IMR-90 (cell line): ENCODE measurements around the gene SLC29A1. TPM values are rescaled to one million over a fixed set of nuclear protein-coding genes. Genes with fewer than 3 reads are reported as not detected.

Source experiments
- ATAC-seq: fragments of 200-7000 bp; cut with Tn5 transposase; 2 replicates; pipeline ENCODE4 v1.9.1; 2020; ENCODE audit warnings: low read depth, mild to moderate bottlenecking, moderate library complexity
- BruUV-seq: library from RNA; stranded (reverse); fragments of 400-500 nt; replicated peaks from 2 replicates; lab custom pipeline; 2021; lab: Mats Ljungman, UMichigan
- CTCF ChIA-PET: fragments of 300-600 bp; formaldehyde crosslinking; extraction: SDS; loops from one replicate; lab custom pipeline; 2021; ENCODE audit warnings: antibody characterized with exemption; lab: Yijun Ruan, JAX
- POLR2A ChIA-PET: fragments of 300-600 bp; sonication (Branson Sonifier 250); formaldehyde crosslinking; loops from one replicate; lab custom pipeline; 2022; ENCODE audit warnings: antibody characterized with exemption; ENCODE audit not compliant: unreplicated experiment; lab: Charles Lee
- DNase-seq: peaks from one replicate; pipeline ENCODE4 v3.0.0; 2013
- H2AFZ ChIP-seq: replicated peaks from 2 replicates; pipeline ENCODE3; 2013; ENCODE audit warnings: low read length, mild to moderate bottlenecking; ENCODE audit not compliant: poor library complexity
- H2AK5ac ChIP-seq: 2 replicates; pipeline ENCODE4 v1.6.1; 2013; ENCODE audit warnings: low read depth, low read length, inconsistent platforms
- H2AK9ac ChIP-seq: replicated peaks from 2 replicates; pipeline ENCODE3; 2013; ENCODE audit warnings: mild to moderate bottlenecking, low read depth, low read length, moderate library complexity; ENCODE audit not compliant: poor library complexity
- H2BK120ac ChIP-seq: 2 replicates; pipeline ENCODE4 v1.6.1; 2013; ENCODE audit warnings: low read depth, low read length, inconsistent platforms
- H2BK15ac ChIP-seq: 3 replicates; pipeline ENCODE4 v1.6.1; 2013; ENCODE audit warnings: low read depth, low read length, inconsistent platforms
- H2BK20ac ChIP-seq: 2 replicates; pipeline ENCODE4 v1.6.1; 2013; ENCODE audit warnings: low read depth, mild to moderate bottlenecking, inconsistent platforms, low read length, moderate library complexity
- H2BK5ac ChIP-seq: 2 replicates; pipeline ENCODE4 v1.6.1; 2013; ENCODE audit warnings: mild to moderate bottlenecking, low read depth, low read length, inconsistent platforms; ENCODE audit not compliant: poor library complexity, severe bottlenecking
- H3K14ac ChIP-seq: replicated peaks from 2 replicates; pipeline ENCODE4 v1.6.1; 2013; ENCODE audit warnings: low read depth, low read length, inconsistent platforms
- H3K18ac ChIP-seq: 2 replicates; pipeline ENCODE4 v1.6.1; 2013; ENCODE audit warnings: low read depth, low read length, control low read depth
- H3K23ac ChIP-seq: 2 replicates; pipeline ENCODE4 v1.6.1; 2013; ENCODE audit warnings: low read depth, low read length, inconsistent platforms
- H3K27ac ChIP-seq: 2 replicates; pipeline ENCODE4 v1.5.1; 2013; ENCODE audit warnings: mild to moderate bottlenecking, control low read depth, low read length; ENCODE audit not compliant: insufficient read depth
- H3K27me3 ChIP-seq: 2 replicates; pipeline ENCODE4 v1.6.1; 2013; ENCODE audit warnings: low read length; ENCODE audit not compliant: control insufficient read depth, insufficient read depth
- H3K36me3 ChIP-seq: 2 replicates; pipeline ENCODE4 v1.6.1; 2013; ENCODE audit warnings: low read length, mixed read lengths; ENCODE audit not compliant: control insufficient read depth, insufficient read depth
- H3K4ac ChIP-seq: 2 replicates; pipeline ENCODE4 v1.6.1; 2013; ENCODE audit warnings: low read depth, low read length, inconsistent platforms
- H3K4me1 ChIP-seq: 2 replicates; pipeline ENCODE4 v1.6.1; 2013; ENCODE audit warnings: low read length, mixed read lengths; ENCODE audit not compliant: control insufficient read depth, insufficient read depth
- H3K4me2 ChIP-seq: 2 replicates; pipeline ENCODE4 v1.6.1; 2013; ENCODE audit warnings: low read depth, mild to moderate bottlenecking, control low read depth, low read length, moderate library complexity
- H3K4me3 ChIP-seq: 2 replicates; pipeline ENCODE4 v1.5.1; 2013; ENCODE audit warnings: low read depth, mild to moderate bottlenecking, control low read depth, low read length, moderate library complexity; ENCODE audit not compliant: insufficient read depth
- H3K56ac ChIP-seq: 2 replicates; pipeline ENCODE4 v1.6.1; 2013; ENCODE audit warnings: low read length, inconsistent platforms; ENCODE audit not compliant: insufficient read depth; ENCODE audit errors: extremely low read depth
- H3K79me1 ChIP-seq, 2 experiments: 2 replicates each; pipeline ENCODE4 v1.6.1; 2013; ENCODE audit warnings: low read length in 2 of 2, inconsistent platforms in 1 of 2, low read depth in 1 of 2
- H3K9ac ChIP-seq: 2 replicates; pipeline ENCODE4 v1.6.1; 2013; ENCODE audit warnings: low read depth, low read length, control low read depth
- H3K9me1 ChIP-seq: 2 replicates; pipeline ENCODE4 v1.6.1; 2013; ENCODE audit warnings: low read length, inconsistent platforms; ENCODE audit not compliant: insufficient read depth
- H3K9me3 ChIP-seq: 2 replicates; pipeline ENCODE4 v1.6.1; 2013; ENCODE audit warnings: low read length; ENCODE audit not compliant: control insufficient read depth, insufficient read depth
- H4K20me1 ChIP-seq: 2 replicates; pipeline ENCODE4 v1.6.1; 2013; ENCODE audit warnings: low read length, inconsistent platforms; ENCODE audit not compliant: insufficient read depth
- H4K5ac ChIP-seq: 2 replicates; pipeline ENCODE4 v1.6.1; 2013; ENCODE audit warnings: mild to moderate bottlenecking, low read depth, low read length, control low read depth
- H4K8ac ChIP-seq, 2 experiments: 2 replicates each; pipeline ENCODE4 v1.6.1; 2013; ENCODE audit warnings: low read depth in 2 of 2, low read length in 2 of 2, control low read depth in 1 of 2, inconsistent platforms in 1 of 2
- H4K91ac ChIP-seq: 2 replicates; pipeline ENCODE4 v1.6.1; 2013; ENCODE audit warnings: low read depth, low read length, inconsistent platforms; ENCODE audit not compliant: insufficient read depth
- CEBPB ChIP-seq: IDR thresholded peaks from 2 replicates; pipeline ENCODE4 v1.6.1; 2012; ENCODE audit warnings: low read depth, low read length, improper control_type of control experiment
- FOS ChIP-seq: fragments of 150-350 bp; IDR thresholded peaks from 2 replicates; pipeline ENCODE4 v1.6.1; 2016; ENCODE audit warnings: low read depth, low read length
- POLR2A ChIP-seq: IDR thresholded peaks from 2 replicates; pipeline ENCODE4 v1.6.1; 2012; ENCODE audit warnings: mild to moderate bottlenecking, low read depth, low read length
- WGBS, 2 experiments: methylation state at CpG; one replicate each; pipeline versions ENCODE4 v1.1.5 to v1.1.7; 2013; ENCODE audit warnings: missing lambda C conversion rate in 2 of 2; ENCODE audit not compliant: insufficient read length in 1 of 2; ENCODE audit errors: extremely low coverage in 2 of 2; 5-methylcytosine and 5-hydroxymethylcytosine counted together
- dilution Hi-C: fragments of 300-500 bp; cut with HindIII; formaldehyde crosslinking; loops from one replicate; pipeline ENCODE4 v1.14.3; 2018; ENCODE audit warnings: low sequenced_read_pairs; ENCODE audit not compliant: unreplicated experiment
- in situ Hi-C: fragments of 300-500 bp; cut with MboI; formaldehyde crosslinking; loops from 3 replicates; pipeline ENCODE4 v1.14.3; 2019; ENCODE audit warnings: low sequenced_read_pairs, inconsistent platforms, mixed read lengths
- intact Hi-C: fragments of 100-400 bp; cut with micrococcal nuclease; formaldehyde crosslinking; loops from 2 replicates; pipeline ENCODE4 v1.10.0; 2022
- polyA plus RNA-seq, 3 experiments: library from polyadenylated mRNA; depleted of rRNA; stranded (reverse); fragments of >200 nt; gene quantifications; 2 replicates each; pipeline ENCODE4 v1.2.3, GENCODE V29; 2012; ENCODE audit warnings: low replicate concordance in 1 of 3
- total RNA-seq: library from RNA; depleted of rRNA; stranded (reverse); fragments of >200 nt; gene quantifications from 2 replicates; pipeline ENCODE4 v1.2.3, GENCODE V29; 2012
- TF ChIP-seq, protein P1 (sequence below): fragments of 150-350 bp; IDR thresholded peaks from 2 replicates; pipeline ENCODE4 v1.6.1; 2016; ENCODE audit warnings: low read depth, mild to moderate bottlenecking, low read length, moderate library complexity, borderline replicate concordance

The SLC29A1 gene
- total and polyA plus RNA-seq, 2 of the 4 experiments (the other 2 are of a cell fraction): 4.1 to 22.1 TPM

DNA sequence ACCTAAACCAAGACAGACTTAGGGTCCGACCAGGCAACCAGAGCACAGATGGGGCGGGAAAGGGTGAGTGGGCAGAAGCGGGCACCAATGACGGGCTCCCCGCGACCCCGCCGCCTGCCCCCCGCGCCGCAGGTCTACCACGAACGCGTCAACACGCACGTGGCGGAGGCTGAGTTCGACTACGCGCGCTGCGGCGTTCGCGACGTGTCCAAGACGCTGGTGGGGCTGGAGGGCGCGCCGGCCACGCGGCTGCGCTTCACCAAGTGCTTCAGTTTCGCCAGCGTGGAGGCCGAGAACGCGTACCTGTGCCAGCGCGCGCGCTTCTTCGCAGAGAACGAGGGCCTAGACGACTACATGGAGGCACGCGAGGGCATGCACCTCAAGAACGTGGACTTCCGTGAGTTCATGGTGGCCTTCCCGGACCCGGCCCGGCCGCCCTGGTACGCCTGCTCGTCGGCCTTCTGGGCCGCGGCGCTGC lies 51.9 kb downstream of the SLC29A1 start:
- peak overlapping the region; percentile 72 for H2AFZ ChIP-seq
- no peak overlapping the region for H2BK5ac ChIP-seq
- H3K23ac ChIP-seq: no peak overlapping the region
- H3K36me3 ChIP-seq: no peaks in the 10 kb centered on the region
- TF ChIP-seq POLR2A (no peak), FOS (no peak), CEBPB (no peak)
- TF ChIP-seq, protein P1, sequence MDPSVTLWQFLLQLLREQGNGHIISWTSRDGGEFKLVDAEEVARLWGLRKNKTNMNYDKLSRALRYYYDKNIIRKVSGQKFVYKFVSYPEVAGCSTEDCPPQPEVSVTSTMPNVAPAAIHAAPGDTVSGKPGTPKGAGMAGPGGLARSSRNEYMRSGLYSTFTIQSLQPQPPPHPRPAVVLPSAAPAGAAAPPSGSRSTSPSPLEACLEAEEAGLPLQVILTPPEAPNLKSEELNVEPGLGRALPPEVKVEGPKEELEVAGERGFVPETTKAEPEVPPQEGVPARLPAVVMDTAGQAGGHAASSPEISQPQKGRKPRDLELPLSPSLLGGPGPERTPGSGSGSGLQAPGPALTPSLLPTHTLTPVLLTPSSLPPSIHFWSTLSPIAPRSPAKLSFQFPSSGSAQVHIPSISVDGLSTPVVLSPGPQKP: no peak
- H3K9ac ChIP-seq: no peak overlapping the region
- no peak overlapping the region for H2AK5ac ChIP-seq
- H3K4me1 ChIP-seq: no peaks in the 10 kb centered on the region
- no peak overlapping the region for H3K56ac ChIP-seq
- H2BK15ac ChIP-seq: no peak overlapping the region
- peaks cover 79% of the 10 kb centered on the region for H3K27me3 ChIP-seq
- peaks cover 4% of the 10 kb centered on the region; the same call in 1 of the 2 replicates for H3K9me1 ChIP-seq
- no peak overlapping the region for H3K14ac ChIP-seq
- H3K18ac ChIP-seq: no peak overlapping the region
- H4K20me1 ChIP-seq: no peaks in the 10 kb centered on the region
- no peak overlapping the region for H3K4me2 ChIP-seq
- intact Hi-C loops: no loop called here
- no TSS peak for BruUV-seq
- no peaks in the 10 kb centered on the region for H3K9me3 ChIP-seq
- ChIA-PET CTCF (no interaction called here), POLR2A (interaction anchor here (0.7 kb wide), 1 partner anchor 85 kb away, joined by 4 read pairs; no protein-coding TSS in a partner anchor)
- WGBS, 2 experiments: 85% methylated on average over 58 of the region's 59 CpGs; no CpG with 5 or more reads in 1 of the 2 experiments
- H2AK9ac ChIP-seq: no peak overlapping the region
- in situ Hi-C loops: no loop called here
- H2BK20ac ChIP-seq: no peak overlapping the region
- ATAC-seq (no peak), DNase-seq (no peak)
- H4K5ac ChIP-seq: no peak overlapping the region
- no peak overlapping the region for H2BK120ac ChIP-seq
- no peak overlapping the region for H3K4me3 ChIP-seq
- dilution Hi-C loops: no loop called here
- H3K79me1 ChIP-seq: no peaks in the 10 kb centered on the region
- H3K4ac ChIP-seq: no peak overlapping the region
- no peak overlapping the region for H3K27ac ChIP-seq
- H4K91ac ChIP-seq: no peak overlapping the region
- no peak overlapping the region for H4K8ac ChIP-seq
